H1 (cell line): ENCODE measurements around the gene SYNJ2. TPM values are rescaled to one million over a fixed set of nuclear protein-coding genes. Genes with fewer than 3 reads are reported as not detected.

ENCODE experiments used
- CTCF ChIA-PET: fragments of 300-600 bp; sonication (Branson Sonifier 250); formaldehyde crosslinking; loops from one replicate; lab custom pipeline; 2021; ENCODE audit not compliant: partially characterized antibody; lab: Charles Lee
- POLR2A ChIA-PET: fragments of 300-600 bp; sonication (Branson Sonifier 250); formaldehyde crosslinking; loops from one replicate; lab custom pipeline; 2021; ENCODE audit warnings: inconsistent platforms; ENCODE audit not compliant: partially characterized antibody; lab: Charles Lee
- DNase-seq, 2 experiments: peaks; one replicate each; pipeline versions ENCODE4 v3.0.0 to v3.0.0-alpha.2; 2010 to 2022; ENCODE audit warnings: low spot score in 2 of 2, low read depth in 1 of 2, mixed read lengths in 1 of 2
- FAIRE-seq: peaks from 2 replicates; lab custom pipeline; 2011; peaks lifted over from hg19 to GRCh38; lab: Jason Lieb, UNC
- H2AFZ ChIP-seq: 2 replicates; pipeline ENCODE4 v1.8.1; 2012; ENCODE audit warnings: low read length, inconsistent platforms
- H2AK5ac ChIP-seq: 2 replicates; pipeline ENCODE4 v1.6.1; 2013; ENCODE audit warnings: low read depth, low read length
- H2BK120ac ChIP-seq: replicated peaks from 2 replicates; pipeline ENCODE3; 2013; ENCODE audit warnings: low read depth, low read length, inconsistent platforms
- H2BK12ac ChIP-seq: 2 replicates; pipeline ENCODE4 v1.6.1; 2013; ENCODE audit warnings: low read depth, low read length
- H2BK15ac ChIP-seq: 2 replicates; pipeline ENCODE4 v1.6.1; 2013; ENCODE audit warnings: low read length
- H2BK20ac ChIP-seq: 2 replicates; pipeline ENCODE4 v1.6.1; 2013; ENCODE audit warnings: low read length
- H2BK5ac ChIP-seq: 2 replicates; pipeline ENCODE4 v1.6.1; 2013; ENCODE audit warnings: low read depth, low read length
- H3K14ac ChIP-seq: 2 replicates; pipeline ENCODE4 v1.6.1; 2013; ENCODE audit warnings: inconsistent platforms; ENCODE audit not compliant: insufficient read length
- H3K18ac ChIP-seq: 2 replicates; pipeline ENCODE4 v1.6.1; 2013; ENCODE audit warnings: low read length; ENCODE audit errors: extremely low read depth
- H3K23ac ChIP-seq: 2 replicates; pipeline ENCODE4 v1.6.1; 2013; ENCODE audit warnings: inconsistent platforms; ENCODE audit not compliant: insufficient read length
- H3K23me2 ChIP-seq: 2 replicates; pipeline ENCODE4 v1.6.1; 2013; ENCODE audit warnings: low read depth, low read length
- H3K27ac ChIP-seq: 2 replicates; pipeline ENCODE4 v1.6.1; 2011; ENCODE audit warnings: low read depth, low read length, inconsistent platforms
- H3K27me3 ChIP-seq, 4 experiments: replicated peaks in 1 of 4; 1 replicate in 1 of 4; 2 replicates in 3 of 4; pipeline versions ENCODE4 v1.6.1 to v1.8.1; 2011 to 2013; ENCODE audit warnings: low read length in 3 of 4, mild to moderate bottlenecking in 3 of 4, inconsistent platforms in 2 of 4, mixed read lengths in 2 of 4, moderate library complexity in 1 of 4; ENCODE audit not compliant: control insufficient read depth in 3 of 4, insufficient read depth in 3 of 4; ENCODE audit errors: extremely low read depth in 1 of 4
- H3K36me3 ChIP-seq, 4 experiments: 2 replicates each; pipeline versions ENCODE4 v1.6.1 to v1.8.1; 2011 to 2013; ENCODE audit warnings: mild to moderate bottlenecking in 4 of 4, low read length in 3 of 4, moderate library complexity in 2 of 4, control low read depth in 1 of 4, inconsistent platforms in 1 of 4; ENCODE audit not compliant: insufficient read depth in 4 of 4, control insufficient read depth in 2 of 4
- H3K4ac ChIP-seq: replicated peaks from 2 replicates; pipeline ENCODE3; 2013; ENCODE audit warnings: low read length, low read depth, mixed read lengths, inconsistent platforms; ENCODE audit not compliant: insufficient read length
- H3K4me1 ChIP-seq, 4 experiments: replicated peaks in 1 of 4; 1 replicate in 1 of 4; 2 replicates in 3 of 4; pipeline versions ENCODE4 v1.6.1 to v1.8.1; 2011 to 2013; ENCODE audit warnings: low read length in 3 of 4, inconsistent platforms in 2 of 4, mixed read lengths in 1 of 4; ENCODE audit not compliant: insufficient read depth in 4 of 4, control insufficient read depth in 3 of 4
- H3K4me2 ChIP-seq, 2 experiments: 2 replicates each; pipeline versions ENCODE4 v1.6.1 to v1.8.1; 2011 to 2013; ENCODE audit warnings: low read depth in 2 of 2, low read length in 2 of 2, control low read depth in 1 of 2, inconsistent platforms in 1 of 2, mild to moderate bottlenecking in 1 of 2; ENCODE audit not compliant: insufficient read depth in 1 of 2
- H3K4me3 ChIP-seq, 4 experiments: fragments of 200-600, 300-600 bp in 1 of 4; sonication (generic), shearing (Covaris generic), sonication (Bioruptor Twin) in 1 of 4; 2 replicates each; pipeline versions ENCODE4 v1.5.1 to v1.8.1; 2011 to 2016; ENCODE audit warnings: low read length in 4 of 4, low read depth in 3 of 4, control low read depth in 2 of 4, inconsistent platforms in 2 of 4, mild to moderate bottlenecking in 2 of 4, mixed read lengths in 1 of 4, moderate library complexity in 1 of 4; ENCODE audit not compliant: insufficient read depth in 2 of 4; ENCODE audit errors: extremely low read depth in 1 of 4
- H3K56ac ChIP-seq: replicated peaks from 2 replicates; pipeline ENCODE3; 2013; ENCODE audit warnings: low read depth, mild to moderate bottlenecking, mixed read lengths, low read length, inconsistent platforms; ENCODE audit not compliant: insufficient read length
- H3K79me1 ChIP-seq: 2 replicates; pipeline ENCODE4 v1.6.1; 2013; ENCODE audit warnings: low read depth, low read length, control low read depth
- H3K79me2 ChIP-seq, 2 experiments: 2 replicates each; pipeline versions ENCODE4 v1.6.1 to v1.8.1; 2012 to 2013; ENCODE audit warnings: low read length in 2 of 2, mild to moderate bottlenecking in 2 of 2, inconsistent platforms in 1 of 2; ENCODE audit not compliant: insufficient read depth in 2 of 2, control insufficient read depth in 1 of 2
- H3K9ac ChIP-seq, 4 experiments: replicated peaks in 1 of 4; 1 replicate in 1 of 4; 2 replicates in 3 of 4; pipeline versions ENCODE4 v1.6.1 to v1.8.1; 2011 to 2013; ENCODE audit warnings: low read depth in 3 of 4, low read length in 3 of 4, control low read depth in 2 of 4, mild to moderate bottlenecking in 2 of 4, moderate library complexity in 2 of 4, inconsistent platforms in 1 of 4; ENCODE audit errors: extremely low read depth in 1 of 4
- H3K9me3 ChIP-seq, 2 experiments: 2 replicates each; pipeline versions ENCODE4 v1.6.1 to v1.8.1; 2012 to 2013; ENCODE audit warnings: mild to moderate bottlenecking in 2 of 2, moderate library complexity in 2 of 2, control low read depth in 1 of 2, inconsistent platforms in 1 of 2, low read depth in 1 of 2, low read length in 1 of 2, mixed read lengths in 1 of 2; ENCODE audit not compliant: insufficient read depth in 2 of 2
- H4K20me1 ChIP-seq, 2 experiments: replicated peaks in 1 of 2; 2 replicates each; pipeline versions ENCODE3 to v1.8.1; 2011 to 2013; ENCODE audit warnings: inconsistent platforms in 2 of 2, low read length in 2 of 2, mild to moderate bottlenecking in 1 of 2; ENCODE audit not compliant: insufficient read depth in 2 of 2, control insufficient read depth in 1 of 2
- H4K5ac ChIP-seq: 2 replicates; pipeline ENCODE4 v1.6.1; 2013; ENCODE audit warnings: low read length, low read depth, mixed read lengths, inconsistent platforms; ENCODE audit not compliant: insufficient read length
- H4K8ac ChIP-seq: 2 replicates; pipeline ENCODE4 v1.8.0; 2013; ENCODE audit warnings: mild to moderate bottlenecking, moderate library complexity, low read length, inconsistent platforms; ENCODE audit not compliant: insufficient read depth; ENCODE audit errors: extremely low read depth
- H4K91ac ChIP-seq: replicated peaks from 2 replicates; pipeline ENCODE3; 2013; ENCODE audit warnings: low read length, mixed read lengths, inconsistent platforms; ENCODE audit not compliant: insufficient read length
- BRCA1 ChIP-seq: IDR thresholded peaks from 2 replicates; pipeline ENCODE4 v1.6.1; 2012; ENCODE audit warnings: low read depth, low read length, improper control_type of control experiment
- CREB1 ChIP-seq: IDR thresholded peaks from 2 replicates; pipeline ENCODE4 v1.6.1; 2012; ENCODE audit warnings: inconsistent platforms
- EP300 ChIP-seq, 2 experiments: IDR thresholded peaks; 1 replicate in 1 of 2; 2 replicates in 1 of 2; pipeline ENCODE4 v1.6.1; 2011 to 2012; ENCODE audit warnings: low read depth in 2 of 2, low read length in 2 of 2, mild to moderate bottlenecking in 2 of 2, borderline replicate concordance in 1 of 2, inconsistent platforms in 1 of 2, moderate library complexity in 1 of 2
- GTF2F1 ChIP-seq: IDR thresholded peaks from 2 replicates; pipeline ENCODE4 v1.6.1; 2012; ENCODE audit warnings: low read depth, low read length, improper control_type of control experiment, borderline replicate concordance
- HDAC6 ChIP-seq: IDR thresholded peaks from one replicate; pipeline ENCODE4 v1.7.1; 2012; ENCODE audit warnings: low read depth, mild to moderate bottlenecking, inconsistent platforms, low read length, moderate library complexity
- JUN ChIP-seq: IDR thresholded peaks from 2 replicates; pipeline ENCODE4 v1.6.1; 2011; ENCODE audit warnings: low read depth, mild to moderate bottlenecking, improper control_type of control experiment, low read length
- JUND ChIP-seq: IDR thresholded peaks from 2 replicates; pipeline ENCODE4 v1.6.1; 2011; ENCODE audit warnings: mild to moderate bottlenecking, improper control_type of control experiment, low read length
- KDM5A ChIP-seq: fragments of 200-600 bp; IDR thresholded peaks from 2 replicates; pipeline ENCODE4 v1.7.1; 2012; ENCODE audit warnings: mild to moderate bottlenecking, low read length, inconsistent platforms, mixed read lengths
- SAP30 ChIP-seq: fragments of 300-600 bp; sonication (generic); IDR thresholded peaks from 2 replicates; pipeline ENCODE4 v1.7.1; 2012; ENCODE audit warnings: low read length, moderate library complexity, mild to moderate bottlenecking, inconsistent platforms; ENCODE audit not compliant: insufficient read depth, insufficient replicate concordance
- SP1 ChIP-seq: IDR thresholded peaks from 2 replicates; pipeline ENCODE4 v1.6.1; 2011; ENCODE audit warnings: low read depth, low read length
- TAF1 ChIP-seq: IDR thresholded peaks from 2 replicates; pipeline ENCODE4 v1.6.1; 2011; ENCODE audit warnings: mild to moderate bottlenecking, low read depth, low read length
- USF2 ChIP-seq: IDR thresholded peaks from 2 replicates; pipeline ENCODE4 v1.6.1; 2011; ENCODE audit warnings: low read length, improper control_type of control experiment
- YY1 ChIP-seq: IDR thresholded peaks from 2 replicates; pipeline ENCODE4 v1.6.1; 2011; ENCODE audit warnings: low read depth, mild to moderate bottlenecking, low read length
- WGBS, 2 experiments: shearing (Covaris generic) in 1 of 2; methylation state at CpG; one replicate each; pipeline versions ENCODE4 v1.1.6 to v1.1.7; 2013 to 2015; ENCODE audit warnings: low lambda C conversion rate in 2 of 2, mixed read lengths in 2 of 2, inconsistent platforms in 1 of 2, low coverage in 1 of 2, missing lambda C conversion rate in 1 of 2; ENCODE audit not compliant: insufficient replicate concordance in 2 of 2, insufficient coverage in 1 of 2, insufficient read length in 1 of 2; ENCODE audit errors: extremely low coverage in 1 of 2, missing lambda C conversion rate in 1 of 2; 5-methylcytosine and 5-hydroxymethylcytosine counted together
- polyA plus RNA-seq, 7 experiments: library from polyadenylated mRNA; depleted of rRNA in 3 of 7; stranded (reverse) in 5 of 7; unstranded in 2 of 7; fragments of >200 nt in 5 of 7; fragments of 200-250 nt in 2 of 7; gene quantifications; 1 replicate in 5 of 7; 2 replicates in 1 of 7; 4 replicates in 1 of 7; pipeline versions ENCODE4 v1.2.1 to v1.2.3, GENCODE V29; 2011 to 2013; ENCODE audit warnings: missing spikeins in 2 of 7, mixed read lengths in 2 of 7
- total RNA-seq: library from RNA; stranded (reverse); fragmentation: NEBNext Ultra II Directional; extraction: Animal tissue kit (Norgen Biotek cat#: 25700); gene quantifications from 2 replicates; pipeline ENCODE4 v1.2.1, GENCODE V29; 2021

The SYNJ2 gene
- total and polyA plus RNA-seq, 2 of the 8 experiments (the other 6 are each of a cell fraction or from before 2014, with no cell fraction given) = 3.7 to 13.9 TPM

- no peak overlapping the region for H3K4me2 ChIP-seq
- H3K14ac ChIP-seq = no peak overlapping the region
- FAIRE-seq (no peak), DNase-seq (no peak)
- CTCF ChIA-PET = interaction anchor here (0.9 to 1.7 kb wide), 6 partner anchors 8 to 186 kb away, joined by 3 to 4 read pairs (median 3); no protein-coding TSS in a partner anchor
- no peak overlapping the region for H3K56ac ChIP-seq
- no peaks in the 10 kb centered on the region for H3K79me1 ChIP-seq
- 85% methylated on average over 7 of the region's 8 CpGs; no CpG with 5 or more reads in 1 of the 2 experiments for WGBS, 2 experiments
- no peak overlapping the region for H4K8ac ChIP-seq
- H3K4me3 ChIP-seq = no peak overlapping the region
- peaks cover 0 to 2% of the 10 kb centered on the region in 2 experiments for H4K20me1 ChIP-seq
- no peaks in the 10 kb centered on the region for H3K79me2 ChIP-seq
- no peaks in the 10 kb centered on the region for H3K27me3 ChIP-seq
- no peak overlapping the region for H2BK15ac ChIP-seq
- H4K91ac ChIP-seq = no peak overlapping the region
- no peak overlapping the region for H3K18ac ChIP-seq
- H3K36me3 ChIP-seq = no peaks in the 10 kb centered on the region
- no peaks in the 10 kb centered on the region for H3K9me3 ChIP-seq
- peaks cover 0 to 12% (median 6%) of the 10 kb centered on the region in 4 experiments; a peak in 4 of 7 replicates for H3K4me1 ChIP-seq
- POLR2A ChIA-PET = interaction anchor here (1.0 to 1.6 kb wide), 3 partner anchors 10 to 29 kb away, joined by 4 read pairs; no protein-coding TSS in a partner anchor
- H3K4ac ChIP-seq = no peak overlapping the region
- no peak overlapping the region for H3K23ac ChIP-seq
- no peak overlapping the region for H2BK120ac ChIP-seq
- H2BK20ac ChIP-seq = no peak overlapping the region
- H4K5ac ChIP-seq = no peak overlapping the region
- no peak overlapping the region for H2AFZ ChIP-seq
- no peak overlapping the region for H2AK5ac ChIP-seq
- H2BK5ac ChIP-seq = no peak overlapping the region
- no peak overlapping the region for H3K9ac ChIP-seq
- H2BK12ac ChIP-seq = no peak overlapping the region
- no peak overlapping the region for H3K27ac ChIP-seq
- no peaks in the 10 kb centered on the region for H3K23me2 ChIP-seq
- TF ChIP-seq JUND = no peak
- TF ChIP-seq TAF1 = no peak
- TF ChIP-seq USF2 = no peak
- no peak for TF ChIP-seq YY1
- TF ChIP-seq SAP30 = no peak
- TF ChIP-seq SP1 = no peak
- TF ChIP-seq EP300 (IDR thresholded peaks at IDR 0.05; ENCODE audit: borderline replicate concordance in 1 of 2, low read depth in 2 of 2, low read length in 2 of 2) = no peak
- TF ChIP-seq BRCA1 = no peak
- no peak for TF ChIP-seq KDM5A
- TF ChIP-seq JUN = no peak
- TF ChIP-seq HDAC6 = no peak
- no peak for TF ChIP-seq CREB1
- no peak for TF ChIP-seq GTF2F1
Measured at GRCh38 chr6:158028876-158029275, 47.2 kb downstream of the SYNJ2 start.
